HG02981 (cell line): ENCODE measurements around the gene TOB2.

ENCODE experiments used
- ATAC-seq: cut with Tn5 transposase; IDR thresholded peaks from one replicate; pipeline ENCODE4 v1.9.1; 2021; ENCODE audit warnings: mild to moderate bottlenecking, moderate library complexity; ENCODE audit not compliant: unreplicated experiment

The TOB2 gene

DNA sequence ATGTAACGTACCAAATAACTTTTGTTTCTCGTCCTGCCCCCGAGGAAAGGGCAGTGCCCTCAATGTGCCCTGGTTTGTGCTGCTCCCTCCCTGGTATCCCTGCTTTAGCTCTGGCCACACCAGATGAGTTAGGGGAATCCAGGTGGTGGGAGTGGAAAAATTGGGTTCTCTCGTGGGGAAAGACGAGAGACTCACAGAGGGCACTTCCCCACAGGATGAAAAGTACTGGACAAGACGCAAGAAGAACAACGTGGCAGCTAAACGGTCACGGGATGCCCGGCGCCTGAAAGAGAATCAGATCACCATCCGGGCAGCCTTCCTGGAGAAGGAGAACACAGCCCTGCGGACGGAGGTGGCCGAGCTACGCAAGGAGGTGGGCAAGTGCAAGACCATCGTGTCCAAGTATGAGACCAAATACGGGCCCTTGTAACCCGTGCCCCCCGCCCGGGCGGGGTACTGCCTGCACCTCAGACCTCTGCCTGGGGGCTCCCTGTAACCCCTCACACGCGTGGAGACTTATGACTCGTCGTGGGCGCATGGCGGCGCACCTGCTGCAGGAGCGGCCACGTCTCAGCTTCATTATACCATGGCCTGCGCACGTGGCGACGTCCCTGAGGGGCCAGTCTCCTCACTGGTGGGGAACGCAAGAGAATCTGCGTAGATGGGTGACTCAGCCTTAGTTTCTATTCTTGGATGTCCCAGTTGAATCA is 50.9 kb downstream of the TOB2 start:
- ATAC-seq, result no peak

DNA sequence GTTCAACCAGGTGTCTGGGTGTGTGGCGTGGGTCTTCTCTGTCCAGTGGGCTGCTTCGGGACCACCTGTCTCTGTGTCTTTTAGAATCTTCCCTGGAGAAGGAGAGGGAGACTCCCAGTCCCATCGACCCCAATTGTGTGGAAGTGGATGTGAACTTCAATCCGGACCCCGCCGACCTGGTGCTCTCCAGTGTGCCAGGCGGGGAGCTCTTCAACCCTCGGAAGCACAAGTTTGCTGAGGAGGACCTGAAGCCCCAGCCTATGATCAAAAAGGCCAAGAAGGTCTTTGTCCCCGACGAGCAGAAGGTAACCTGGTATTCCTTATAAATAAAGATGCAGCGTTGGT is 52.6 kb downstream of the TOB2 start:
- no peak for ATAC-seq

DNA sequence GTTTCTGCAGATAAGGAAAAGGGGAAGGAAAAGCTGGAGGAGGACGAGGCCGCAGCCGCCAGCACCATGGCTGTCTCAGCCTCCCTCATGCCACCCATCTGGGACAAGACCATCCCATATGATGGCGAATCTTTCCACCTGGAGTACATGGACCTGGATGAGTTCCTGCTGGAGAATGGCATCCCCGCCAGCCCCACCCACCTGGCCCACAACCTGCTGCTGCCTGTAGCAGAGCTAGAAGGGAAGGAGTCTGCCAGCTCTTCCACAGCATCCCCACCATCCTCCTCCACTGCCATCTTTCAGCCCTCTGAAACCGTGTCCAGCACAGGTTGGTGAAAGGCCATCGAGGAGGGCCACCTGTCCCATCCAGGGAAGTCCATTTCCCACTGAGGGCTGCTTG is 59.3 kb downstream of the TOB2 start:
- no peak for ATAC-seq

DNA sequence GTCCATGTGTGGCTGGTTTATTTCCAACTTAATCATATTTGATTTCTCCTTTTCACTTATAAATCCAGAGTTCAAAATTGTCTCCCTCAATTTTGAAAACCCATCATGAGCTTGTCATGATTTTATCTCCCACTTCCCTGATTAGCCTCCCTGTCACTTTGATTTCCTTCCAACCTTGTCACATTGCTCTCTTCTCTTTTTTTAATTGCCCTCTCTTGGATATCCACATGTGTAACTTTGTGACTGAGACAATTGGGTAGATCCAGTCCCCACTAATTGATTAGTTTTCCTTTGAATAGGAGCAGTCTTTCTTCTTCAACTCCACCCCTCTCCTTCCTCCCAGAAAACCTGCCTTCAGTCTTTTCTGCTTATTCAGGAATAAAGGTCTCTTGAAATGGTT is 62.5 kb downstream of the TOB2 start:
- no peak for ATAC-seq
